H1 (cell line): ENCODE data around the gene PCDHA12. TPM values are rescaled to one million over a fixed set of nuclear protein-coding genes. Genes with fewer than 3 reads are reported as not detected.

Experiments used
- CBX5 ChIP-seq: fragments of 300-800, 300-1000 bp; sonication (generic); IDR thresholded peaks from 2 replicates; pipeline ENCODE4 v1.7.1; 2016; ENCODE audit warnings: antibody characterized with exemption, low read length, low read depth
- JUN ChIP-seq: IDR thresholded peaks from 2 replicates; pipeline ENCODE4 v1.6.1; 2011; ENCODE audit warnings: low read depth, mild to moderate bottlenecking, improper control_type of control experiment, low read length
- JUND ChIP-seq: IDR thresholded peaks from 2 replicates; pipeline ENCODE4 v1.6.1; 2011; ENCODE audit warnings: mild to moderate bottlenecking, improper control_type of control experiment, low read length
- POLR2A ChIP-seq, 2 experiments: IDR thresholded peaks; 1 replicate in 1 of 2; 2 replicates in 1 of 2; pipeline ENCODE4 v1.6.1; 2011; ENCODE audit warnings: low read depth in 2 of 2, low read length in 2 of 2, mild to moderate bottlenecking in 2 of 2; ENCODE audit errors: control extremely low read depth in 1 of 2
- RAD21 ChIP-seq, 2 experiments: IDR thresholded peaks in 1 of 2; conservative IDR thresholded peaks in 1 of 2; 2 replicates each; pipeline ENCODE4 v1.6.1; 2011; ENCODE audit warnings: low read depth in 2 of 2, low read length in 2 of 2, improper control_type of control experiment in 1 of 2, inconsistent platforms in 1 of 2, mild to moderate bottlenecking in 1 of 2, moderate library complexity in 1 of 2
- RBBP5 ChIP-seq: IDR thresholded peaks from 2 replicates; pipeline ENCODE4 v1.7.1; 2012; ENCODE audit warnings: low read depth, mild to moderate bottlenecking, inconsistent platforms, low read length, moderate library complexity, borderline replicate concordance
- SIN3A ChIP-seq, 2 experiments: IDR thresholded peaks in 1 of 2; conservative IDR thresholded peaks in 1 of 2; 2 replicates each; pipeline ENCODE4 v1.6.1; 2011 to 2012; ENCODE audit warnings: low read length in 2 of 2, improper control_type of control experiment in 1 of 2, low read depth in 1 of 2, mild to moderate bottlenecking in 1 of 2
- TBP ChIP-seq: IDR thresholded peaks from 2 replicates; pipeline ENCODE4 v1.6.1; 2011; ENCODE audit warnings: low read depth, low read length, improper control_type of control experiment
- ZNF274 ChIP-seq: IDR thresholded peaks from 2 replicates; pipeline ENCODE4 v1.7.0; 2012; ENCODE audit warnings: low read length, borderline replicate concordance; ENCODE audit errors: extremely low read depth
- polyA plus RNA-seq, 7 experiments: library from polyadenylated mRNA; depleted of rRNA in 3 of 7; stranded (reverse) in 5 of 7; unstranded in 2 of 7; fragments of >200 nt in 5 of 7; fragments of 200-250 nt in 2 of 7; gene quantifications; 1 replicate in 5 of 7; 2 replicates in 1 of 7; 4 replicates in 1 of 7; pipeline versions ENCODE4 v1.2.1 to v1.2.3, GENCODE V29; 2011 to 2013; ENCODE audit warnings: missing spikeins in 2 of 7, mixed read lengths in 2 of 7
- total RNA-seq: library from RNA; stranded (reverse); fragmentation: NEBNext Ultra II Directional; extraction: Animal tissue kit (Norgen Biotek cat#: 25700); gene quantifications from 2 replicates; pipeline ENCODE4 v1.2.1, GENCODE V29; 2021
- TF ChIP-seq, protein P1 (sequence below): IDR thresholded peaks from 2 replicates; pipeline ENCODE4 v1.6.1; 2011; ENCODE audit warnings: low read depth, mild to moderate bottlenecking, low read length; ENCODE audit not compliant: insufficient read depth

The PCDHA12 gene
- total and polyA plus RNA-seq, 2 of the 8 experiments (the other 6 are each of a cell fraction or from before 2014, with no cell fraction given): 4.2 to 9.3 TPM

DNA sequence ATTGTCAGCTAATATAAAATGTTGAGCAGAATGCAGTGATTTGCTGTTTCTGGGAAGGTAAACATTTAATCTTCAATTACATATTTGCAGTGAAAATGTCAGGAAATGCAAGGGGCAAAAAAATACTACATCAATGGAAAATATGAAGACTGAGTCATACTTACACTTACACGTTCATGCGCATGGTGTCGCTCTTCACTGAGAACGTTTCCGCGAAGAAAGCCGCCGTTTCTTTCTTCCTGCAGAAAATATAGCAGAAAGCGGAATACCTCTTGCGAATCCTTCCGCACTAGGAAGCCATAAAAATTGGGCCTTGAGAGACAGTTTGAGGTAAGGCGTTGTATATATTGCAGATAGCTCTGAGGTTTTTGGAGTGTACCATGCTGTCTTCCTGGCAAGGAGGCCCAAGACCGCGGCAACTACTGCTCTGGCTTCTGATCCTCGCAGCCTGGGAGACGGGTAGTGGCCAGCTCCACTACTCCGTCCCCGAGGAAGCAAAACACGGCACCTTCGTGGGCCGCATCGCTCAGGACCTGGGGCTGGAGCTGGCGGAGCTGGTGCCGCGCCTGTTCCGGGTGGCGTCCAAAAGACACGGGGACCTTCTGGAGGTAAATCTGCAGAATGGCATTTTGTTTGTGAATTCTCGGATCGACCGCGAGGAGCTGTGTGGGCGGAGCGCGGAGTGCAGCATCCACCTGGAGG, 6.9 kb downstream of the PCDHA12 start, which contains the start of gene PCDHA13 (continued):
- TF ChIP-seq ZNF274 (no peak), POLR2A (IDR thresholded peaks at IDR 0.05; ENCODE audit: control extremely low read depth in 1 of 2, low read depth in 2 of 2, low read length in 2 of 2) (no peak), CBX5 (no peak), RBBP5 (no peak), RAD21 (IDR thresholded peaks at IDR 0.05 in 1 of 2, conservative IDR thresholded peaks at IDR 0.05 in 1 of 2; ENCODE audit: low read depth in 2 of 2, low read length in 2 of 2) (peak; percentile 66 to 67), JUN (no peak), JUND (peak; percentile 44; the same call in 1 of the 2 replicates), TBP (no peak), SIN3A (conservative IDR thresholded peaks at IDR 0.05 in 1 of 2, IDR thresholded peaks at IDR 0.05 in 1 of 2; ENCODE audit: low read depth in 1 of 2, low read length in 2 of 2) (no peak)
- TF ChIP-seq, protein P1, sequence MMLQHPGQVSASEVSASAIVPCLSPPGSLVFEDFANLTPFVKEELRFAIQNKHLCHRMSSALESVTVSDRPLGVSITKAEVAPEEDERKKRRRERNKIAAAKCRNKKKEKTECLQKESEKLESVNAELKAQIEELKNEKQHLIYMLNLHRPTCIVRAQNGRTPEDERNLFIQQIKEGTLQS: no peak
